GM23338 (cell line): ENCODE measurements around the gene SFSWAP. TPM values are rescaled to one million over a fixed set of nuclear protein-coding genes. Genes with fewer than 3 reads are reported as not detected.
A peak's percentile ranks its signal among the peaks of the same experiment; 100 is the strongest.

ENCODE experiments used
- ATAC-seq: fragments of 200-7000 bp; cut with Tn5 transposase; 3 replicates; pipeline ENCODE4 v1.9.1; 2020
- DNase-seq: peaks from one replicate; pipeline ENCODE4 v3.0.0-alpha.2; 2015; ENCODE audit warnings: low spot score
- H2AFZ ChIP-seq: fragments of 200-600 bp; sonication (generic); 2 replicates; pipeline ENCODE4 v1.8.0; 2016; ENCODE audit warnings: antibody characterized with exemption, mild to moderate bottlenecking, moderate library complexity
- H3F3A ChIP-seq: fragments of 200-600 bp; sonication (generic); replicated peaks from 2 replicates; pipeline ENCODE4 v1.8.0; 2017; ENCODE audit warnings: antibody characterized with exemption, mixed run types, low read depth
- H3K27ac ChIP-seq: fragments of 200-600 bp; sonication (generic); 2 replicates; pipeline ENCODE4 v1.6.1; 2016; ENCODE audit warnings: low read depth
- H3K27me3 ChIP-seq: fragments of 200-600 bp; sonication (generic); 2 replicates; pipeline ENCODE4 v1.8.0; 2016; ENCODE audit warnings: mild to moderate bottlenecking, mixed run types, moderate library complexity; ENCODE audit not compliant: insufficient read depth
- H3K36me3 ChIP-seq: fragments of 200-600 bp; sonication (generic); 2 replicates; pipeline ENCODE4 v1.8.0; 2016; ENCODE audit warnings: mild to moderate bottlenecking; ENCODE audit not compliant: insufficient read depth
- H3K4me1 ChIP-seq: fragments of 200-600 bp; sonication (generic); 2 replicates; pipeline ENCODE4 v1.8.0; 2016; ENCODE audit warnings: mild to moderate bottlenecking, moderate library complexity; ENCODE audit not compliant: insufficient read depth
- H3K4me2 ChIP-seq: fragments of 200-600 bp; sonication (generic); 2 replicates; pipeline ENCODE4 v1.7.1; 2017; ENCODE audit warnings: mixed run types
- H3K4me3 ChIP-seq: fragments of 200-600 bp; sonication (generic); 2 replicates; pipeline ENCODE4 v1.6.1; 2016; ENCODE audit warnings: mixed run types
- H3K79me2 ChIP-seq: fragments of 200-600 bp; sonication (generic); replicated peaks from 2 replicates; pipeline ENCODE4 v1.8.0; 2017; ENCODE audit warnings: mild to moderate bottlenecking; ENCODE audit not compliant: insufficient read depth
- H3K9me2 ChIP-seq: fragments of 200-600 bp; sonication (generic); 2 replicates; pipeline ENCODE4 v1.8.0; 2017; ENCODE audit not compliant: insufficient read depth
- H4K20me1 ChIP-seq: fragments of 200-600 bp; sonication (generic); replicated peaks from 2 replicates; pipeline ENCODE4 v1.8.0; 2017; ENCODE audit warnings: mild to moderate bottlenecking; ENCODE audit not compliant: insufficient read depth
- H3K27ac Mint-ChIP-seq: 2 replicates; pipeline ENCODE4 v1.8.0; 2020; ENCODE audit warnings: inconsistent platforms, mild to moderate bottlenecking, moderate library complexity, mixed read lengths
- H3K27me3 Mint-ChIP-seq: 3 replicates; pipeline ENCODE4 v1.8.0; 2022; ENCODE audit warnings: low read depth, mild to moderate bottlenecking, moderate library complexity, mixed read lengths, inconsistent platforms; ENCODE audit not compliant: insufficient read depth, poor library complexity
- H3K36me3 Mint-ChIP-seq: 3 replicates; pipeline ENCODE4 v1.8.0; 2021; ENCODE audit warnings: low read depth, mild to moderate bottlenecking, inconsistent platforms, moderate library complexity, mixed read lengths
- H3K4me1 Mint-ChIP-seq: 3 replicates; pipeline ENCODE4 v1.8.0; 2020; ENCODE audit warnings: mild to moderate bottlenecking, inconsistent platforms, mixed read lengths
- H3K4me3 Mint-ChIP-seq: 3 replicates; pipeline ENCODE4 v1.8.0; 2021; ENCODE audit warnings: moderate library complexity, mild to moderate bottlenecking, inconsistent platforms, mixed read lengths
- H3K9me3 Mint-ChIP-seq: 3 replicates; pipeline ENCODE4 v1.8.0; 2020; ENCODE audit warnings: moderate library complexity, mild to moderate bottlenecking, inconsistent platforms, mixed read lengths
- CREB1 ChIP-seq: fragments of 250-450 bp; sonication (Bioruptor Pico); IDR thresholded peaks from 2 replicates; pipeline ENCODE4 v1.5.0; 2020; ENCODE audit warnings: low read depth, mild to moderate bottlenecking, moderate library complexity
- CTCF ChIP-seq, 2 experiments: fragments of 200-600 bp in 1 of 2; sonication (generic) in 1 of 2; conservative IDR thresholded peaks; 2 replicates each; pipeline versions ENCODE4 v1.5.1 to v1.6.1; 2016 to 2017; ENCODE audit warnings: antibody characterized with exemption in 2 of 2, low read depth in 2 of 2, mild to moderate bottlenecking in 2 of 2, moderate library complexity in 1 of 2
- ETS1 ChIP-seq: IDR thresholded peaks from 2 replicates; pipeline ENCODE4 v1.6.1; 2016; ENCODE audit warnings: antibody characterized with exemption
- EZH2 ChIP-seq: fragments of 200-600 bp; sonication (generic); IDR thresholded peaks from one replicate; pipeline ENCODE4 v1.8.0; 2017; ENCODE audit warnings: antibody characterized with exemption, mild to moderate bottlenecking, low read depth; ENCODE audit not compliant: unreplicated experiment
- EZH2phosphoT487 ChIP-seq: fragments of 200-600 bp; sonication (generic); IDR thresholded peaks from one replicate; pipeline ENCODE4 v1.8.1; 2018; ENCODE audit warnings: antibody characterized with exemption; ENCODE audit not compliant: unreplicated experiment
- JUNB ChIP-seq: IDR thresholded peaks from one replicate; pipeline ENCODE4 v1.6.1; 2016; ENCODE audit warnings: antibody characterized with exemption; ENCODE audit not compliant: unreplicated experiment
- NANOG ChIP-seq: IDR thresholded peaks from 2 replicates; pipeline ENCODE4 v1.6.1; 2016; ENCODE audit warnings: antibody characterized with exemption, borderline replicate concordance
- POLR2AphosphoS5 ChIP-seq: IDR thresholded peaks from 2 replicates; pipeline ENCODE4 v1.6.1; 2016; ENCODE audit warnings: antibody characterized with exemption, low read depth
- STAT1 ChIP-seq: IDR thresholded peaks from one replicate; pipeline ENCODE4 v1.6.1; 2016; ENCODE audit warnings: antibody characterized with exemption; ENCODE audit not compliant: unreplicated experiment
- ZNF114 ChIP-seq: fragments of 250-450 bp; sonication (Bioruptor Pico); IDR thresholded peaks from 2 replicates; pipeline ENCODE4 v1.5.0; 2020; ENCODE audit warnings: mild to moderate bottlenecking, moderate library complexity
- ZNF331 ChIP-seq: fragments of 250-450 bp; sonication (Bioruptor Pico); IDR thresholded peaks from 2 replicates; pipeline ENCODE4 v1.5.0; 2020; ENCODE audit warnings: low read depth, mild to moderate bottlenecking, moderate library complexity
- ZNF462 ChIP-seq: fragments of 250-450 bp; sonication (Bioruptor Pico); IDR thresholded peaks from 2 replicates; pipeline ENCODE4 v1.5.0; 2020; ENCODE audit warnings: mild to moderate bottlenecking, moderate library complexity
- polyA plus RNA-seq: library from polyadenylated mRNA; unstranded; fragments of >200 nt; fragmentation: Nextera tagmentation; extraction: Ambion mirVana; gene quantifications from 2 replicates; pipeline ENCODE4 v1.2.1, GENCODE V29; 2016
- total RNA-seq: library from RNA; depleted of rRNA; stranded (reverse); fragments of >200 nt; shearing (Covaris generic); gene quantifications from 2 replicates; pipeline ENCODE4 v1.2.3, GENCODE V29; 2014
- TF ChIP-seq, protein P1 (sequence below): IDR thresholded peaks from one replicate; pipeline ENCODE4 v1.6.1; 2018; ENCODE audit warnings: antibody characterized with exemption; ENCODE audit not compliant: unreplicated experiment

The SFSWAP gene
- total and polyA plus RNA-seq, 2 experiments from 2014 or later = 41.0 to 49.8 TPM

GRCh38 chr12:131725503-131725902, 14.6 kb downstream of the SFSWAP start:
- DNase-seq = no peak
- Mint-ChIP-seq H3K36me3 (peaks cover 85% of the 10 kb centered on the region), H3K4me1 (peaks cover 67% of the 10 kb centered on the region), H3K9me3 (no peaks in the 10 kb centered on the region), H3K27ac (peak overlapping the region; percentile 97), H3K4me3 (no peak overlapping the region), H3K27me3 (peaks cover 5% of the 10 kb centered on the region)
- no peaks in the 10 kb centered on the region for H4K20me1 ChIP-seq
- 0 out of 2 replicates have a peak overlapping the region, but pooled peaks have one; percentile 96 for H3K27ac ChIP-seq
- no peak overlapping the region for H2AFZ ChIP-seq
- no peak overlapping the region for H3K4me3 ChIP-seq
- no peaks in the 10 kb centered on the region for H3K27me3 ChIP-seq
- H3K36me3 ChIP-seq = peaks cover 30% of the 10 kb centered on the region
- ATAC-seq = no peak
- H3K79me2 ChIP-seq = peaks cover 51% of the 10 kb centered on the region
- no peak for TF ChIP-seq ETS1
- TF ChIP-seq ZNF462 = no peak
- TF ChIP-seq POLR2AphosphoS5 = no peak
- TF ChIP-seq, protein P1, sequence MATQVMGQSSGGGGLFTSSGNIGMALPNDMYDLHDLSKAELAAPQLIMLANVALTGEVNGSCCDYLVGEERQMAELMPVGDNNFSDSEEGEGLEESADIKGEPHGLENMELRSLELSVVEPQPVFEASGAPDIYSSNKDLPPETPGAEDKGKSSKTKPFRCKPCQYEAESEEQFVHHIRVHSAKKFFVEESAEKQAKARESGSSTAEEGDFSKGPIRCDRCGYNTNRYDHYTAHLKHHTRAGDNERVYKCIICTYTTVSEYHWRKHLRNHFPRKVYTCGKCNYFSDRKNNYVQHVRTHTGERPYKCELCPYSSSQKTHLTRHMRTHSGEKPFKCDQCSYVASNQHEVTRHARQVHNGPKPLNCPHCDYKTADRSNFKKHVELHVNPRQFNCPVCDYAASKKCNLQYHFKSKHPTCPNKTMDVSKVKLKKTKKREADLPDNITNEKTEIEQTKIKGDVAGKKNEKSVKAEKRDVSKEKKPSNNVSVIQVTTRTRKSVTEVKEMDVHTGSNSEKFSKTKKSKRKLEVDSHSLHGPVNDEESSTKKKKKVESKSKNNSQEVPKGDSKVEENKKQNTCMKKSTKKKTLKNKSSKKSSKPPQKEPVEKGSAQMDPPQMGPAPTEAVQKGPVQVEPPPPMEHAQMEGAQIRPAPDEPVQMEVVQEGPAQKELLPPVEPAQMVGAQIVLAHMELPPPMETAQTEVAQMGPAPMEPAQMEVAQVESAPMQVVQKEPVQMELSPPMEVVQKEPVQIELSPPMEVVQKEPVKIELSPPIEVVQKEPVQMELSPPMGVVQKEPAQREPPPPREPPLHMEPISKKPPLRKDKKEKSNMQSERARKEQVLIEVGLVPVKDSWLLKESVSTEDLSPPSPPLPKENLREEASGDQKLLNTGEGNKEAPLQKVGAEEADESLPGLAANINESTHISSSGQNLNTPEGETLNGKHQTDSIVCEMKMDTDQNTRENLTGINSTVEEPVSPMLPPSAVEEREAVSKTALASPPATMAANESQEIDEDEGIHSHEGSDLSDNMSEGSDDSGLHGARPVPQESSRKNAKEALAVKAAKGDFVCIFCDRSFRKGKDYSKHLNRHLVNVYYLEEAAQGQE = no peak
- no peak for TF ChIP-seq ZNF331
- TF ChIP-seq CREB1 = no peak
- TF ChIP-seq CTCF (conservative IDR thresholded peaks at IDR 0.05; ENCODE audit: low read depth in 2 of 2) = no peak
- no peak for TF ChIP-seq EZH2
- TF ChIP-seq JUNB = no peak
- TF ChIP-seq ZNF114 = no peak
- TF ChIP-seq EZH2phosphoT487 = no peak
- TF ChIP-seq NANOG = no peak
- TF ChIP-seq STAT1 = no peak
- H3K4me1 ChIP-seq = peaks cover 52% of the 10 kb centered on the region
- H3F3A ChIP-seq = peaks cover 30% of the 10 kb centered on the region
- no peaks in the 10 kb centered on the region for H3K9me2 ChIP-seq
- H3K4me2 ChIP-seq = no peak overlapping the region
